SK-N-SH (cell line): ENCODE results near the gene KCNQ5. TPM values are rescaled to one million over a fixed set of nuclear protein-coding genes. Genes with fewer than 3 reads are reported as not detected.

Experiments used
- CTCF ChIA-PET: fragments of 300-600, 350-600 bp; formaldehyde crosslinking; extraction: SDS; loops from one replicate; lab custom pipeline; 2021; lab: Yijun Ruan, JAX
- POLR2A ChIA-PET: fragments of 350-600 bp; sonication (Branson Sonifier 250); formaldehyde crosslinking; extraction: SDS; loops from one replicate; lab custom pipeline; 2020; ENCODE audit warnings: antibody characterized with exemption, inconsistent platforms; lab: Yijun Ruan, JAX
- DNase-seq: peaks from one replicate; pipeline ENCODE4 v3.0.0; 2012
- H2AFZ ChIP-seq: fragments of 200-600 bp; sonication (generic); 2 replicates; pipeline ENCODE4 v1.8.1; 2016; ENCODE audit warnings: antibody characterized with exemption, mild to moderate bottlenecking, low read depth
- H3F3A ChIP-seq: fragments of 200-600 bp; sonication (generic); replicated peaks from 2 replicates; pipeline ENCODE3; 2016; ENCODE audit warnings: antibody characterized with exemption, mild to moderate bottlenecking; ENCODE audit not compliant: insufficient read depth
- H3K27ac ChIP-seq, 2 experiments: fragments of 200-500 bp in 1 of 2; fragments of 200-600 bp in 1 of 2; sonication (Bioruptor generic) in 1 of 2; sonication (generic), shearing (Covaris generic) in 1 of 2; 2 replicates each; pipeline versions ENCODE4 v1.5.1 to v1.6.1; 2014 to 2016; ENCODE audit warnings: low read depth in 2 of 2, inconsistent platforms in 1 of 2, low read length in 1 of 2, mild to moderate bottlenecking in 1 of 2, mixed read lengths in 1 of 2
- H3K27me3 ChIP-seq: fragments of 200-600 bp; sonication (generic), shearing (Covaris generic); 2 replicates; pipeline ENCODE4 v1.6.1; 2016; ENCODE audit warnings: mixed run types; ENCODE audit not compliant: insufficient read depth
- H3K36me3 ChIP-seq, 2 experiments: fragments of 200-500 bp in 1 of 2; fragments of 200-600 bp in 1 of 2; sonication (Bioruptor generic) in 1 of 2; sonication (generic) in 1 of 2; replicated peaks in 1 of 2; 2 replicates each; pipeline versions ENCODE3 to v1.5.1; 2014 to 2016; ENCODE audit warnings: low read length in 1 of 2, mild to moderate bottlenecking in 1 of 2; ENCODE audit not compliant: insufficient read depth in 2 of 2, control insufficient read depth in 1 of 2
- H3K4me1 ChIP-seq, 2 experiments: fragments of 200-500 bp in 1 of 2; fragments of 200-600 bp in 1 of 2; sonication (Bioruptor generic) in 1 of 2; sonication (generic), shearing (Covaris generic) in 1 of 2; 2 replicates each; pipeline versions ENCODE4 v1.5.1 to v1.6.1; 2014 to 2016; ENCODE audit warnings: low read depth in 1 of 2, low read length in 1 of 2, mixed run types in 1 of 2; ENCODE audit not compliant: insufficient read depth in 2 of 2, control insufficient read depth in 1 of 2
- H3K4me2 ChIP-seq: fragments of 200-600 bp; sonication (generic), shearing (Covaris generic); 2 replicates; pipeline ENCODE4 v1.6.1; 2017; ENCODE audit warnings: mixed run types
- H3K4me3 ChIP-seq, 2 experiments: fragments of 200-500 bp in 1 of 2; fragments of 200-600 bp in 1 of 2; sonication (Bioruptor generic) in 1 of 2; sonication (generic), shearing (Covaris generic) in 1 of 2; 2 replicates each; pipeline versions ENCODE4 v1.5.1 to v1.8.1; 2014 to 2016; ENCODE audit warnings: low read depth in 2 of 2, inconsistent platforms in 1 of 2, low read length in 1 of 2, mild to moderate bottlenecking in 1 of 2, mixed read lengths in 1 of 2, moderate library complexity in 1 of 2
- H3K79me2 ChIP-seq: fragments of 200-600 bp; sonication (generic); 2 replicates; pipeline ENCODE4 v1.8.1; 2017; ENCODE audit warnings: mild to moderate bottlenecking; ENCODE audit not compliant: insufficient read depth
- H3K9ac ChIP-seq: fragments of 200-600 bp; sonication (generic); 2 replicates; pipeline ENCODE4 v1.6.1; 2017; ENCODE audit warnings: mixed run types
- H3K9me2 ChIP-seq: fragments of 200-600 bp; sonication (generic); 2 replicates; pipeline ENCODE4 v1.6.1; 2017; ENCODE audit warnings: mixed run types
- H3K9me3 ChIP-seq: fragments of 200-600 bp; sonication (generic); 2 replicates; pipeline ENCODE4 v1.6.1; 2017; ENCODE audit warnings: mixed run types, mild to moderate bottlenecking, moderate library complexity
- H4K20me1 ChIP-seq: fragments of 200-600 bp; sonication (generic); 2 replicates; pipeline ENCODE4 v1.6.1; 2017; ENCODE audit warnings: mild to moderate bottlenecking, mixed run types; ENCODE audit not compliant: insufficient read depth
- CHD2 ChIP-seq: fragments of 150-350 bp; IDR thresholded peaks from 2 replicates; pipeline ENCODE4 v1.6.1; 2018; ENCODE audit warnings: low read length; ENCODE audit not compliant: partially characterized antibody
- EZH2phosphoT487 ChIP-seq: fragments of 200-600 bp; sonication (generic); IDR thresholded peaks from 2 replicates; pipeline ENCODE4 v1.6.1; 2017; ENCODE audit warnings: low read depth, mixed run types, mild to moderate bottlenecking, antibody characterized with exemption, moderate library complexity, borderline replicate concordance
- FOSL2 ChIP-seq: IDR thresholded peaks from 2 replicates; pipeline ENCODE4 v1.4.0; 2012; ENCODE audit warnings: low read depth, mild to moderate bottlenecking, moderate library complexity, borderline replicate concordance
- IRF3 ChIP-seq: fragments of 150-350 bp; IDR thresholded peaks from 2 replicates; pipeline ENCODE4 v1.6.1; 2016; ENCODE audit warnings: mild to moderate bottlenecking, low read depth, low read length
- MAX ChIP-seq: IDR thresholded peaks from 2 replicates; pipeline ENCODE4 v1.4.0; 2012; ENCODE audit warnings: low read depth
- MEF2A ChIP-seq: IDR thresholded peaks from 2 replicates; pipeline ENCODE4 v1.4.0; 2012; ENCODE audit warnings: low read depth, borderline replicate concordance
- RAD21 ChIP-seq: IDR thresholded peaks from 2 replicates; pipeline ENCODE4 v1.6.1; 2012; ENCODE audit warnings: mild to moderate bottlenecking, low read length
- REST ChIP-seq: IDR thresholded peaks from 2 replicates; pipeline ENCODE4 v1.6.1; 2012; ENCODE audit warnings: mild to moderate bottlenecking, low read depth, low read length, moderate library complexity
- RXRA ChIP-seq: IDR thresholded peaks from 2 replicates; pipeline ENCODE4 v1.4.0; 2012; ENCODE audit warnings: low read depth, mild to moderate bottlenecking, borderline replicate concordance
- SIN3A ChIP-seq: IDR thresholded peaks from 2 replicates; pipeline ENCODE4 v1.6.1; 2012; ENCODE audit warnings: low read depth, mild to moderate bottlenecking, low read length, moderate library complexity, borderline replicate concordance
- WGBS: methylation state at CpG from one replicate; pipeline ENCODE4 v1.1.6; 2017; ENCODE audit warnings: low lambda C conversion rate; 5-methylcytosine and 5-hydroxymethylcytosine counted together
- polyA plus RNA-seq, 3 experiments: library from polyadenylated mRNA; depleted of rRNA; stranded (reverse); fragments of >200 nt; gene quantifications; 2 replicates each; pipeline ENCODE4 v1.2.3, GENCODE V29; 2012

The KCNQ5 gene
- polyA plus RNA-seq, 1 of the 3 experiments (the other 2 are of a cell fraction): 3.2 TPM

- POLR2A ChIA-PET: no interaction called here
- Histone ChIP-seq H3F3A (no peaks in the 10 kb centered on the region), H3K9me2 (no peaks in the 10 kb centered on the region), H4K20me1 (no peaks in the 10 kb centered on the region), H3K27me3 (no peaks in the 10 kb centered on the region), H3K36me3 (peaks cover 0 to 3% of the 10 kb centered on the region in 2 experiments), H2AFZ (no peak overlapping the region), H3K4me1 (no peaks in the 10 kb centered on the region; a peak in 1 of 4 replicates), H3K9ac (no peak overlapping the region), H3K4me2 (no peak overlapping the region), H3K27ac (no peak overlapping the region), H3K4me3 (no peak overlapping the region), H3K79me2 (no peaks in the 10 kb centered on the region), H3K9me3 (no peaks in the 10 kb centered on the region)
- CTCF ChIA-PET: interaction anchor here (1.3 kb wide), 1 partner anchor 732 kb away, joined by 3 read pairs; no protein-coding TSS in a partner anchor
- no peak for TF ChIP-seq MAX
- TF ChIP-seq MEF2A: no peak
- TF ChIP-seq IRF3: no peak
- no peak for TF ChIP-seq REST
- no peak for TF ChIP-seq EZH2phosphoT487
- TF ChIP-seq RAD21: no peak
- TF ChIP-seq CHD2: no peak
- no peak for DNase-seq
- 87% methylated on average over 4 of the region's 4 CpGs for WGBS
Measured at GRCh38 chr6:73143551-73143950, 521.7 kb downstream of the KCNQ5 start.

GRCh38 chr6:73144516-73144915 is 522.7 kb downstream of the KCNQ5 start:
- H3K4me2 ChIP-seq: no peak overlapping the region
- no peaks in the 10 kb centered on the region for H3K9me3 ChIP-seq
- no peak for DNase-seq
- no peak overlapping the region for H2AFZ ChIP-seq
- ChIA-PET CTCF (interaction anchor here (1.3 kb wide), 1 partner anchor 15 kb away, joined by 5 read pairs; no protein-coding TSS in a partner anchor), POLR2A (no interaction called here)
- no peaks in the 10 kb centered on the region for H3K9me2 ChIP-seq
- no peak overlapping the region for H3K27ac ChIP-seq
- no peak overlapping the region for H3K4me3 ChIP-seq
- no peaks in the 10 kb centered on the region for H3K27me3 ChIP-seq
- no peaks in the 10 kb centered on the region for H3K4me1 ChIP-seq
- no peaks in the 10 kb centered on the region for H3F3A ChIP-seq
- no peak overlapping the region for H3K9ac ChIP-seq
- peaks cover 0 to 3% of the 10 kb centered on the region in 2 experiments for H3K36me3 ChIP-seq
- no peaks in the 10 kb centered on the region for H4K20me1 ChIP-seq
- TF ChIP-seq RXRA (no peak), FOSL2 (no peak), SIN3A (no peak)
- no peaks in the 10 kb centered on the region for H3K79me2 ChIP-seq
